Left lung (tissue), 10 donors: ENCODE results near the gene VTI1A. TPM values are rescaled to one million over a fixed set of nuclear protein-coding genes. Genes with fewer than 3 reads are reported as not detected.

Experiments
- ATAC-seq: fragments of 200-7000 bp; cut with Tn5 transposase; one replicate; pipeline ENCODE4 v1.9.1; 2020; ENCODE audit warnings: moderate library complexity
- DNase-seq, 4 donors: peaks; one replicate each; pipeline ENCODE4 v3.0.0-alpha.2; 2013 to 2020
- H3K27ac ChIP-seq, 2 donors: fragments of 200-600 bp; sonication (generic) in 1 of 2; one replicate each; pipeline versions ENCODE4 v1.5.0 to v1.8.0; 2020 to 2021
- H3K27me3 ChIP-seq, 2 donors: fragments of 200-600 bp; sonication (generic) in 1 of 2; one replicate each; pipeline versions ENCODE4 v1.5.0 to v1.8.0; 2020 to 2021
- H3K36me3 ChIP-seq, 2 donors: fragments of 200-600 bp; sonication (generic) in 1 of 2; one replicate each; pipeline versions ENCODE4 v1.5.0 to v1.8.0; 2020 to 2021
- H3K4me1 ChIP-seq, 2 donors: fragments of 200-600 bp; one replicate each; pipeline ENCODE4 v1.8.0; 2021
- H3K4me3 ChIP-seq, 2 donors: fragments of 200-600 bp; sonication (generic) in 1 of 2; one replicate each; pipeline versions ENCODE4 v1.5.0 to v1.8.0; 2020 to 2021; ENCODE audit warnings: mild to moderate bottlenecking in 1 of 2
- H3K9me3 ChIP-seq, 2 donors: fragments of 200-600 bp; sonication (generic) in 1 of 2; one replicate each; pipeline versions ENCODE4 v1.5.0 to v1.8.0; 2020 to 2021
- CTCF ChIP-seq, 2 donors: fragments of 200-600 bp; sonication (generic) in 1 of 2; IDR thresholded peaks; one replicate each; pipeline versions ENCODE4 v1.5.0 to v1.8.0; 2021; ENCODE audit warnings: antibody characterized with exemption in 2 of 2
- intact Hi-C, 2 donors: fragments of 100-400 bp; cut with DNase I; formaldehyde crosslinking; loops; one replicate each; pipeline versions ENCODE4 v1.11.2 to v1.14.2; 2022
- polyA plus RNA-seq, 6 donors: library from polyadenylated mRNA; unstranded; fragments of 120-200 nt; gene quantifications; one replicate each; pipeline ENCODE4 v1.2.1, GENCODE V29; 2013; ENCODE audit not compliant: insufficient read length in 6 of 6
- total RNA-seq, 2 donors: library from RNA; stranded (reverse); fragmentation: NEBNext Ultra II Directional; extraction: Animal tissue kit (Norgen Biotek cat#: 25700); gene quantifications; one replicate each; pipeline ENCODE4 v1.2.1, GENCODE V29; 2021
- donor health status: DM: no; HTN: yes; CAD: no.
- donor health status: DM: no; HTN: no; CAD: no.

VTI1A gene
- total and polyA plus RNA-seq, 8 donors, result 13.6 to 39.0 (median 17.7) TPM

GRCh38 chr10:112769611-112770370 lies 322.8 kb downstream of the VTI1A start:
- no peak overlapping the region for H3K27ac ChIP-seq
- no peak for ATAC-seq
- intact Hi-C loops, result no loop called here

GRCh38 chr10:112771733-112772132 lies 324.7 kb downstream of the VTI1A start:
- no peak overlapping the region for H3K4me3 ChIP-seq
- intact Hi-C loops, result no loop called here
- DNase-seq, result no peak
- no peaks in the 10 kb centered on the region for H3K9me3 ChIP-seq
- no peak for TF ChIP-seq CTCF (IDR thresholded peaks at IDR 0.05)
- H3K36me3 ChIP-seq, result no peaks in the 10 kb centered on the region
- no peak for ATAC-seq
- H3K4me1 ChIP-seq, result no peaks in the 10 kb centered on the region
- H3K27me3 ChIP-seq, result no peaks in the 10 kb centered on the region
- H3K27ac ChIP-seq, result no peak overlapping the region

More at GRCh38 chr10:112769611-112770370, 322.8 kb downstream of the VTI1A start:
- no peak for TF ChIP-seq CTCF (IDR thresholded peaks at IDR 0.05)
- Histone ChIP-seq H3K36me3 (no peaks in the 10 kb centered on the region), H3K4me3 (no peak overlapping the region), H3K9me3 (no peaks in the 10 kb centered on the region), H3K4me1 (no peaks in the 10 kb centered on the region), H3K27me3 (no peaks in the 10 kb centered on the region)
- no peak for DNase-seq

GRCh38 chr10:112773783-112774182 lies 326.8 kb downstream of the VTI1A start:
- no peak overlapping the region for H3K4me3 ChIP-seq
- H3K4me1 ChIP-seq, result no peaks in the 10 kb centered on the region
- no peaks in the 10 kb centered on the region for H3K27me3 ChIP-seq
- no peak overlapping the region for H3K27ac ChIP-seq
- TF ChIP-seq CTCF (IDR thresholded peaks at IDR 0.05), result no peak
- DNase-seq (no peak), ATAC-seq (no peak)
- no peaks in the 10 kb centered on the region for H3K36me3 ChIP-seq
- intact Hi-C loops, result no loop called here
- no peaks in the 10 kb centered on the region for H3K9me3 ChIP-seq

GRCh38 chr10:112774210-112774609 lies 327.2 kb downstream of the VTI1A start:
- DNase-seq, result no peak
- Histone ChIP-seq H3K4me1 (no peaks in the 10 kb centered on the region), H3K9me3 (no peaks in the 10 kb centered on the region), H3K27me3 (no peaks in the 10 kb centered on the region), H3K4me3 (no peak overlapping the region), H3K27ac (no peak overlapping the region), H3K36me3 (no peaks in the 10 kb centered on the region)
- TF ChIP-seq CTCF (IDR thresholded peaks at IDR 0.05), result no peak
- intact Hi-C loops, result no loop called here
- no peak for ATAC-seq

GRCh38 chr10:112774798-112775197 lies 327.8 kb downstream of the VTI1A start:
- Histone ChIP-seq H3K27me3 (no peaks in the 10 kb centered on the region), H3K27ac (no peak overlapping the region), H3K36me3 (no peaks in the 10 kb centered on the region), H3K4me1 (no peaks in the 10 kb centered on the region), H3K9me3 (no peaks in the 10 kb centered on the region), H3K4me3 (no peak overlapping the region)
- intact Hi-C loops, result no loop called here
- no peak for TF ChIP-seq CTCF (IDR thresholded peaks at IDR 0.05)
- no peak for DNase-seq
- no peak for ATAC-seq
